ENCODE data around the gene PSMA6.
"Not testable (repeated sequence)": the region's sequence is repeated elsewhere in the genome, so short reads cannot be mapped to it uniquely, and the experiment has no call there.

Gene PSMA6

DNA sequence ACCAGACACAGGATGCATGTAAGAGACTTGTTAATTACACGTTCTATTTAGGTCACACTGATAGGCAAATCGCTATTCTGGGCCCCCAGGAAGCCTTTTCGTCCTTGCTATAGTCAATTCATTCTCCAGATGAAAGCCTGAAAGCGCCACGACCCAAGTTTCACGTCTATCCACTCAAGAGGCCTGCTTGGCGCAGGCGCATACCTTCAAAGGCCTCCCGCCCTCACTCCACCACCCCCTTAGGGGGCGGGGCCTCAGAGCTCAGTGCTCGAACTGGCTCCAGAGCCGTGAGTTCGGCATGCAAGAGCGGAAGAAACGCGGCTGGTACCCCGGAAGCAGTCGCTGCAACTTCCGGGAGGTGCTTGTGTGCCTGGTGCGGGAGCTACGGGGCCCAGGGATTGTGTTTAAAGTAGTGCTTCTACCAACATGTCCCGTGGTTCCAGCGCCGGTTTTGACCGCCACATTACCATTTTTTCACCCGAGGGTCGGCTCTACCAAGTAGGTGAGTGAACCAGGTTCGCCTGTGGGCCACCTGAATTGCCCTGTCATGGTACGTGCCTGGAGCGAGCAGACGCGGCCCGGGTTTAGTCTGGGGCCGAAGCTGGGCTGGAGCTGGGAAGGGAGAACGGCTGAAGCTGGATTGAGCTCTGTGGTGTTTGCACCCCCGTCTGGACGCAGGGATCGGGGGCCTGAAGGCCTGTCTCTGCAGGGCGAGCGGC lies at the start of gene PSMA6:
Gene PSMA6, plus strand, starts transcription at position 332 of the 719 bp plus-strand sequence. Its CDS starts 95 bp downstream, at position 427.
- Histone ChIP-seq H3K4me3 (peak within 1 kb of the TSS; percentile 51 to 88 (median 71)), H3K27ac (peak within 1 kb of the TSS; percentile 57 to 95 (median 90))

DNA sequence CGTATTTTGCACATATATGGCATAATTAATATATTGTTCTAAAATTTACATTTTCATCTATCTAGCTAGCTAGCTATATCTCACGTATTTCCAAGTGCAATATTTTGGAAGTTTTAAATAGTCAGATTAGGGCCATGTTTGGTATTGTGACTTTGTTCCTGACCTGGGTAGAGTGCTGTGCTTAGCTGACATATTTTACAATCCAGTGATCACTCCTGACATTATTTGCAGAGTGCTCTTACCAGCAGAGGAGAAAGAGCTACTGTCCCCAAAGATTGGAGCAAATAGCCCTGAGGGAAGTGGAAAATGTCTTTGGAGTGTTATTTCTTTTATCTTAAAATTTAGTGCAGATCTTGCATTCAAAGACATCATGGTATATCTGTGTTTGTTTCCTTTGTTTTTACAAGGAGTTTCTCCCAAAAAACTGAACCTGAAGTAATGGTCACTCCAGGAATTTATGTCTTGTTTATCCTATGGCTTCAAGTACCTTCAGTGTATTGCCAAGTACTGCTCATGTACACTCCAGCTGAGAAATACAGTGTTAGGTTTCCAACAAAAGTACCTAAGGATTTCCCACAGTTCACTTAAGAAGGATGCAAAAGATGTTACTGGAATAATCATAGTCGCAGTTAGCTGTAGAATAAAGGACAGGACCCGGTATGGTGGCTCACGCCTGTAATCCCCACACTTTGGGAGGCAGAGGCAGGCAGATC lies 49.4 kb upstream of the PSMA6 start:
- Histone ChIP-seq H3K4me3 (no peak overlapping the region), H3K27ac (no peak overlapping the region)

- Histone ChIP-seq H3K27ac (no peak overlapping the region), H3K4me3 (no peak overlapping the region)
Measured at GRCh38 chr14:35243956-35244355, 48.2 kb upstream of the PSMA6 start.

DNA sequence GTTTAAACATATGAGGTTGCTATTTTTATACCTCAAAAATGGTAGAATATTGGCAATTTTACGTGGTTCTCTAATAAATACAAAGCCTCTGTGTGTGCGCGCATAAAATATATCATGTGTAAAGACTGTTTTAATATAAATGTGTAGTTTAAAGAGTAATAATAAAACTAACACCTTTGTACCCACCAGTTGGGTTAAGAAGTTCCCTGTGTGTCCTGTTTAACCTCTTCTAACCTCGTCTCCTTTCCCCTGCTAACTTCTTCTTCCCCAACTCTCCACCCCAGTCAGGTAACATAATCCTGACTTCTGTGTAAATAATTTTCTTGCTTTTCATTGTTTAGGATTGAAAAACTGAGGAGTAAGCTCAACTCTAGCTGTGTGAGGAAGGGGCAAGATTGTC lies 47.6 kb upstream of the PSMA6 start:
- Histone ChIP-seq H3K4me3 (no peak overlapping the region), H3K27ac (no peak overlapping the region)

GRCh38 chr14:35245051-35245450 lies 47.1 kb upstream of the PSMA6 start:
- Histone ChIP-seq H3K4me3 (no peak overlapping the region), H3K27ac (no peak overlapping the region)

DNA sequence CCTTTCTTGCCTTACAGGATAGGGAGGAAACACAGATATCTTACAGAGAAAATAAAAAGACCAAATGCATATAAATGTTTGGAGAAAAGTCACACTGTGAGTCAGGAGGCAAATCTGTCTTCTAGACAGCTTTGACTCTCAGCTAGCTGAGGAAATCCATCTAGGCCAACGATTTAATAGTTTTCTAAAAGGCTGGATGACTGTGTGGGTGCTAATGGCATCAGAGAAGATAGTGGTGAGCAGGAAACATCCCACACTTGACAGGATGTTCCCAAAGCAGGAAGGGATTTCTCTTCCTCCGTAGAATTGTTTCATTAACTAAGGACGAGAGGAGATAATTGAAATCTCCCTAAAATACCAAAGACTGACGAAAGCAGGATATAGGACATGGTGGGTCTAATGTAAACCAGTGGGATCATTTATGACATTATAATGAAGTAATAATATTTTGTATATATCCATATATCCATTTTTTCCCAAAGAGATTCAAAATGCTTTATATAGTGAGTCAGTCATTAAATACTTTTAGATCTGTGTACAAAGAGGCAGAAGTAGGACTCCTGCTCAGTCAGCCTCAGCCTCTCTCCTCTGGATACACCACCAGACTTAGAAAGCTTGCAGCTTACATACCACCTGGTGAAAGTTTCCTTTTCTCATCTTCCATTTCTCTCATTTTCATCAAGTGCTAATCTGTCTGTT lies 44.3 kb upstream of the PSMA6 start:
- Histone ChIP-seq H3K27ac (no peak overlapping the region), H3K4me3 (no peak overlapping the region)

- Histone ChIP-seq H3K4me3 (no peak overlapping the region), H3K27ac (no peak overlapping the region)
Measured at GRCh38 chr14:35248476-35248788, 43.8 kb upstream of the PSMA6 start.

GRCh38 chr14:35250319-35250718 lies 41.9 kb upstream of the PSMA6 start:
- Histone ChIP-seq H3K27ac (no peak overlapping the region), H3K4me3 (no peak overlapping the region)

- no peak overlapping the region for H3K27ac ChIP-seq
- H3K4me3 ChIP-seq: no peak overlapping the region
Measured at GRCh38 chr14:35252451-35252868, 39.7 kb upstream of the PSMA6 start.

DNA sequence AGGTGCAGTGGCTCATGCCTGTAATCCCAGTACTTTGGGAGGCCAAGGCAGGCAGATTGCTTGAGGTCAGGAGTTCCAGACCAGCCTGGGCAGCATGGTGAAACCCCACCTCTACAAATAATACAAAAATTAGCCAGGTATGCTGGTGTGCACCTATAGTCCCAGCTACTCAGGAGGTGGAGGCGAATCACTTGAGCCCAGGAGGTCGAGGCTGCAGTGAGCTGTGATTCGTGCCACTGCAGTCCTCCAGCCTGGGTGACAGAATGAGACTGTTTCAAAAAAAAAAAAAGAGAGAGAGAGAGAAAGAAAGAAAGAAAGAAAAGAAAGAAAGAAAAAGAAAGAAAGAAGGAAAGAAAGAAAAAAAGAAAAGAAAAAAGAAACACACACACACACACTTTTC lies 39.1 kb upstream of the PSMA6 start:
- H3K4me3 ChIP-seq, H3K27ac ChIP-seq: not testable (repeated sequence)

DNA sequence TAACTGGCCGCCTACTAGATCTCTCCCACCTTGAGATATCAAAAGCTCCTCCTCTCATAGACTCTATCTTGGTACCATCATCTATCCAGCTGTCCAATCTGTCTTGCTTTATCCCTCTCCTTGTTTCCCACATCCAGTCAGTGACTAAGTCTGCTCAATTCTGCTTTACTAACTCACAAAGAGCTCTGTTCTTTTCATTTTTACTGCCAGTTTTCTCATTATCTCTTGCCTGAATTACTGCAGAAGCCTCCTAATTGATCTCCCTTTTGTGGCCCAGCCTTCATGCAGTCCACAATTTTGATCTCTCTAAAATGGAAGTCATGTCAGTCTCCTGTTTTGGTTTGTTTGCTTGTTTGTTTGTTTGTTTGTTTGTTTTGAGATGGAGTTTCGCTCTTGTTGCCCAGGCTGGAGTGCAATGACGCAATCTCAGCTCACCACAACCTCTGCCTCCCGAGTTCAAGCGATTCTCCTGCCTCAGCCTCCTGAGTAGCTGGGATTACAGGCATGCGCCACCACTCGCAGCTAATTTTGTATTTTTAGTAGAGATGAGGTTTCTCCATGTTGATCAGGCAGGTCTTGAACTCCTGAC lies 38.1 kb upstream of the PSMA6 start:
- not testable (repeated sequence) for H3K4me3 ChIP-seq
- H3K27ac ChIP-seq: peak overlapping the region in 1 of 21 experiments; percentile 48

DNA sequence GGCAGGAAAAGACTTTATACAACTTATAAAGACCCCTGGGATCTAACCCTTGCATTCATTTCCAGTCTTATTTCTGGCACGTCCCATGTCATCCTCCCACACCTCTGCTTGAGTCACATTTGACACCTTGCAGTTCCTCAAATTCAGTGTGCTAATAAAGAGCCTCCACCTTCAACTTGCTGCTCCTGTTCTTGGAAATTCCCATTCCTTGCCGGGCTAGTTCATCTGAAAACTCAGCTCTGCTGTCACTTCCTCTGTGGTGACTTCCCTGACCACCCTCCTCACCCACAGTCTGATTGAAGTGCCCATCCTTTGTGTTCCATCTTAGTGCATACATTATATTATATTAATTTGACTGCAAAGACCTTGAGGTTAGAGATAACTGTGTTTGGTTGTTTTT lies 37.4 kb upstream of the PSMA6 start:
- peak overlapping the region in 1 of 21 experiments; percentile 48 for H3K27ac ChIP-seq
- H3K4me3 ChIP-seq: no peak overlapping the region

- Histone ChIP-seq H3K27ac (no peak overlapping the region), H3K4me3 (no peak overlapping the region)
Measured at GRCh38 chr14:35255711-35256110, 36.5 kb upstream of the PSMA6 start.

- no peak overlapping the region for H3K4me3 ChIP-seq
- no peak overlapping the region for H3K27ac ChIP-seq
Measured at GRCh38 chr14:35257809-35258208, 34.4 kb upstream of the PSMA6 start.

DNA sequence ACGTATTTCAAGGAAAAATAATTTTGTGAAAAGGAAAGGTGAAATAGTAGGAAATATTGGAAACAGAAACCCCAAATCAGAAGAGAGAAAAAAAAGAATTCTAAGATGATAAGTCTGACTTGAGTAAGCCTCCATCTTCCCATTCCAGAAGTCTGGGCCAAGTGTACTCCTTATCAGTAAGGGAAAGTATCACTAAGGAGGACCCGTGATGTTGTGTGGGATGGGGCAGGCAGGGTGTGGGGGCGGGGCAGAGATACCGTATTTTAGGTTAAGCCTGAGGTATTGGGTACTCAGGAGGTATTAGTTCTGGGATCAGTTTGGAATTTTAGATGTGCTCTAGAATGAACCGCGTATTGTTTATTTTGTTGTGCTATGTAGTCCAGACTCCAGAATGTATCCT lies 33.8 kb upstream of the PSMA6 start:
- Histone ChIP-seq H3K27ac (no peak overlapping the region), H3K4me3 (no peak overlapping the region)

DNA sequence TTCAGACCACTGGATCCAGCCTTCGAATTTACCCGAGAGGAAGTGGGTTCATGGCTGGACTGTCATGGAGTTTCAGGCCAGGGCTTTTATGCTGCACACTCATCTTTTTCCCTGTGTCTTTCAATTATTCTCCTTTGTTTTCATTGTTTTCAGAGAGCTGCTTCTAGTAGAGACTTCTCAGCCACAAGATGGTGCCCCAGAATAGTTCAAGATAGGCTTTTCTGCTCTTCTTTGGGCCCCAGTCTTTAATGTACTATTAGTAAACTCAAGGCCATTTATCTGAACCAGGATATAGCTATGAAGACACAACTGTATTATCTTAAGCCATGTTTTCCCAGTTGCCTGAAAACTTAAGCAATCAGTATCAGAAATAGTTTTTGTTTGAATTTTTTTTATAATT lies 30.4 kb upstream of the PSMA6 start:
- no peak overlapping the region for H3K27ac ChIP-seq
- H3K4me3 ChIP-seq: no peak overlapping the region

DNA sequence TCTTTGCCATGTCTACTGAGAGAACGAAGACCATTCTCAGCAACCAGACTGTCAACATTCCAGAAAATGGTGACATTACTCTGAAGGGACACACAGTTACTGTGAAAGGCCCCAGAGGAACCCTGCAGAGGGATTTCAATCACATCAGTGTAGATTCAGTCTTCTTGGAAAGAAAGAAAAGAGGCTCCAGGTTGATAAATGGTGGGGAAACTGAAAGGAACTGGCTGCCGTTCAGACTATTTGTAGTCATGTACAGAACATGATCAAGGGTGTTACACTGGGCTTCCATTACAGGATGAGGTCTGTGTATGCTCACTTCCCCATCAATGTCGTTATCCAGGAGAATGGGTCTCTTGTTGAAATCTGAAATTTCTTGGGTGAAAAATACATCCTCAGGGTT lies 29.7 kb upstream of the PSMA6 start:
- Histone ChIP-seq H3K4me3 (no peak overlapping the region), H3K27ac (no peak overlapping the region)

DNA sequence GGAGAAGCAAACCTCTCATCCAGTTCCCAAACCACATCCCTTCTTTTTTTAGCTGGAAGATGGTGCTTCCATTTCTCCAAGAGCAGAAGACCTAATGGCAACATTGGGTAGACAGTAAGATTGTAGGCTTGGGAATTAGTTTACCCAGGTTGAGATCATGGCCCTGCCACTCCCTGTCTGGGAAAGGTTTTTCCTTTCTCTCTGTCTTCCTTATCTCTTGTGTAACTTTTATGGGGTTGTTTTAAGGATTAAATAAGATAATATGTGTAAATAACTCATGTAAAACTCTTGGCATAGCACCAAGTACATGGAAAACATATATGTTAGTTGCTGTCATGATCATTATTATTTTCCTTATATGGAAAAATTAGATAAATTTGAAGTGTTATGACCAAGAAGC lies 23.2 kb upstream of the PSMA6 start:
- H3K4me3 ChIP-seq: no peak overlapping the region
- H3K27ac ChIP-seq: no peak overlapping the region

- H3K27ac ChIP-seq: no peak overlapping the region
- H3K4me3 ChIP-seq: no peak overlapping the region
Measured at GRCh38 chr14:35274805-35275204, 17.4 kb upstream of the PSMA6 start.

GRCh38 chr14:35277179-35277578 lies 15.0 kb upstream of the PSMA6 start:
- H3K27ac ChIP-seq: no peak overlapping the region
- no peak overlapping the region for H3K4me3 ChIP-seq

DNA sequence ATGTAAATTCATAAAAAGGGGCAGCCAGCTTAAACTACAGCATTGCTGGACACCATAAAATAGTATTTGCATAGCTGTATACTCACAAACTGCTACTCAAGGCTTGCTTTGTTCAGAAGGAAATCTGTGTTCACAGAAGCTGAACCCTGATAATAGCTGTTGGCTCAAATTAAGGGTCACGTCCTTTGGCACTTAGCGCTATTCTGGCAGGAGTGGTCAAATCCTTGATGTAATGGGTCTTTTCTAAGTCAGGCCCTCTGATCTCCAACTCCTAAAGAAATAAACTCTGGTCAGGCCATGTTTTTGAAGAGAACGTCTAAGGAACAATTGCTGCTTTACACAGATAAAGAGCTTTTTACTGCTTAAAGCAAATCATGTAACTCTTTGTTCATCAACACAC lies 12.8 kb upstream of the PSMA6 start:
- Histone ChIP-seq H3K4me3 (no peak overlapping the region), H3K27ac (no peak overlapping the region)
